Liver (tissue), 2 donors: ENCODE results near the gene ATP11A.

Experiments used
- CTCF ChIP-seq: fragments of 150-350 bp; IDR thresholded peaks from 2 replicates; pipeline ENCODE4 v1.5.1; 2017; ENCODE audit warnings: improper control_type of control experiment, low read depth, low read length; ENCODE audit not compliant: missing input control
- YY1 ChIP-seq: IDR thresholded peaks from 2 replicates; pipeline ENCODE4 v1.6.1; 2016; ENCODE audit warnings: antibody characterized with exemption, mild to moderate bottlenecking
- donor health status: healthy.

GRCh38 chr13:112877066-112877465, 187.2 kb downstream of the ATP11A start:
- TF ChIP-seq CTCF (no peak), YY1 (no peak)
